ENCODE data around the gene MOB3C. TPM values are rescaled to one million over a fixed set of nuclear protein-coding genes. Genes with fewer than 3 reads are reported as not detected.

Gene MOB3C
- total RNA-seq, 2 experiments from 2014 or later, result 21.0 to 23.8 TPM

DNA sequence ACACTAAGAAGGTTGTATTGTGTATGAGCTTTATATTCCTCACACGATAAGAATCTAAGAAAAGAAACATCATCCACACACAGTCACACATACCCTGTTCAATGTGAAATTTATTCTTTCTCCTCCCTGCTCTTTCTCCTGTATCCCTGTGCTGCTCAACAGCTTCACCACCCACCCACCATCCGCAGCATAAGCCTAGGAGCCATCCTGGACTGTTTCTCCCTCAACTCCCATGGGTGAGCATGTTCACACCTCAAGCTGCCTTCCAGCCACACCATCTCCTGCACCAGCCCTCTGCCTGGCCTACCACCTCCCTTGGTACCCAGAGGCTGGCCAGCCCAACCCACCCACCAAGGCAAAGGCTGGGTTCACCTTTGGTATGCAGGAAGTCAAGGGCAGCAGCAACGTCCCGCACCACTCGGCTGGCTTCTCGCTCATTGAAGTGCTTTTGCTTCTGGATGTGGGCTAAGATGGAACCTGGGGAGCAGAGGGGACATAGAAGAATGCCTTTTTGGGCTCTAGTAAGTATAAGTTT lies 44.9 kb downstream of the MOB3C start:
- no peak for ATAC-seq (ENCODE audit: low read depth)
- H3K4me3 Mint-ChIP-seq, result no peak overlapping the region
- POLR2A ChIA-PET, result interaction anchor here (0.8 kb wide), 1 partner anchor 11 kb away, joined by 3 read pairs; no protein-coding TSS in a partner anchor
- H3K4me1 Mint-ChIP-seq, result peaks cover 1% of the 10 kb centered on the region
- no peak for DNase-seq
- peaks cover 17% of the 10 kb centered on the region for H3K36me3 Mint-ChIP-seq
- no peaks in the 10 kb centered on the region for H3K9me3 Mint-ChIP-seq
- no peak overlapping the region for H3K27ac Mint-ChIP-seq
- H3K27me3 Mint-ChIP-seq, result no peaks in the 10 kb centered on the region

DNA sequence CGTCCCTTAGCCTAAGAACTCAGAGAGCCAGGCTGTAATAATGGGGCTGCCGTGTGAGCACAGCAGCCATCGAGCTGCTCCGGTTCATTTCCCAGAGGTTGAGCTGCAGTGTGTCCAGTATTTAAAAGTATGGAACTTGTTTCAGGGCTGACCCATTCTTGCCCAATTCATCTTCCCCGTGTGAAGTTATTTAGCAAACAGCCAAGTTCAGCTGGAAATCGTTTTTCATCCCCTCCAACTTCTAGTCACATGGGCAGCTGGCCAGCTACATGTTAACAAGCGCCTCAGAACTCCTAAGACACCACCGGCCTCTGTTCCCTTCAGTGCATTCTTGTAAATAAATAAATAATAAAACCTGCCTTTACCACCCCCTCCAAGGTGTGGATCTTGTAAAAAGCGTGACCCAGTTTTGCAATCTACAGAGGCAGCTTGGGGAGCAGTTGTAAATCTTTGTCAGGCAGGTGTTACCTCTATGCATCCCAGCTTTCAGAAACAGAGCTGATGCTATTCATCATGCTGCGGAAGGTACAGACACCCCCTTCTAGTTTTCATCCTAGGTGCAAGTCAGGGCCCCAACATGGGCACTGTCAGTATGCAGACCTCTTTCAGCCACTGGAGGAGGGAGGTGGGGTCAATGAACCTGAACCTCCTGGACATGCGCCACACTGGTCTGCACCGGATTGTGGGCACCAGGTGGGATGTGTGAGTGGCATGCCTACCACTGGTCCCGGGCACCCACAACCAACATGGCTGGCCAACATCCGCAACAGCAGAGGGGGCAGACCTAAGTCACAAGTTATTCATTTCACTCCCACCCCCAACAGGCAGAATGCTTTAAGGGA lies 46.5 kb downstream of the MOB3C start:
- ATAC-seq (ENCODE audit: low read depth) (no peak), DNase-seq (no peak)
- POLR2A ChIA-PET, result interaction anchor here (1.2 kb wide), 1 partner anchor 10 kb away, joined by 3 read pairs; no protein-coding TSS in a partner anchor
- peaks cover 1% of the 10 kb centered on the region for H3K4me1 Mint-ChIP-seq
- no peaks in the 10 kb centered on the region for H3K27me3 Mint-ChIP-seq
- peaks cover 21% of the 10 kb centered on the region for H3K36me3 Mint-ChIP-seq
- no peak overlapping the region for H3K4me3 Mint-ChIP-seq
- H3K9me3 Mint-ChIP-seq, result no peaks in the 10 kb centered on the region
- no peak overlapping the region for H3K27ac Mint-ChIP-seq

DNA sequence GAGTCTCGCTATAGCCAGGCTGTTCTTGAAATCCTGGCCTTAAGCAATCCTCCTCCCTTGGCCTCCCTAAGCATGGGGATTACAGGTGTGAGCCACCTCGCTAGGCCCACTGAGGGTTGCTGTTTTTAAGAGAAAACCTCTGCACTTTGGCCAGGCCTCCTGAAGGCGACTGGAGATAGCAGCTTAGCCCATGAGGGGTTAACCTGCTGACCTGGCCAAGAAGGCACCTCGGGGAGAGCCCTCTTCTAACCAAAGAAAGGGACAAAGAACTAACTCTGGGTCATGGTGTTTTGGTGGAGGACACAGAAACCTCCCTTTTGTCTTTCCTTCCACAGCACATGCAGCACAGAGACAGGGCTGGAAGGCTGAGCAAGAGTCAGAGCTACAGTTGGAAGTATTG lies 47.5 kb downstream of the MOB3C start:
- Mint-ChIP-seq H3K9me3 (no peaks in the 10 kb centered on the region), H3K36me3 (peaks cover 22% of the 10 kb centered on the region), H3K27ac (no peak overlapping the region), H3K4me1 (peaks cover 1% of the 10 kb centered on the region), H3K4me3 (no peak overlapping the region), H3K27me3 (no peaks in the 10 kb centered on the region)
- ATAC-seq (ENCODE audit: low read depth) (no peak), DNase-seq (no peak)
- POLR2A ChIA-PET, result interaction anchor here (1.2 kb wide), 1 partner anchor 11 kb away, joined by 3 read pairs; no protein-coding TSS in a partner anchor

DNA sequence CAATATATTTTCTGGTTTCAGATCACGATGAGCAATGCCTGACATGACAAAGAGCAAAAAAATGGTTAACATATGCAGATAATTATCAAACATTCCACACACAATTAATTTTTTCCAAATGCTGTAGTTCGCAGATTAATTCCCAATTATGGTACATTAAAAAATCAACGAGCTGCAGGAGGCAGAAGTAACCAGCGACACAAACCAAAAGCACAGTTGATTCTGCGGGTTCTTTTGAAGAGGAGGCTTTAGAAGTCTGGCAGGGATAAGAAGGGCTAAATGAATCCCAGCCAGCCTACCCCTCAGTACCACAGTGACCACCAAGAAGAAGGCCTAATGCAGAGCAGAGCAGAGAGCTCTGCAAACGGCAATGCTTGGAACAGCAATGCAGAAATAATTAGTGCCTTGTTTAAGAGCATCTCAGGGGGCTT lies 48.1 kb downstream of the MOB3C start:
- ATAC-seq (ENCODE audit: low read depth) (no peak), DNase-seq (no peak)
- POLR2A ChIA-PET, result no interaction called here
- Mint-ChIP-seq H3K9me3 (no peaks in the 10 kb centered on the region), H3K4me1 (peaks cover 1% of the 10 kb centered on the region), H3K27ac (no peak overlapping the region), H3K36me3 (peaks cover 23% of the 10 kb centered on the region), H3K4me3 (no peak overlapping the region), H3K27me3 (no peaks in the 10 kb centered on the region)

DNA sequence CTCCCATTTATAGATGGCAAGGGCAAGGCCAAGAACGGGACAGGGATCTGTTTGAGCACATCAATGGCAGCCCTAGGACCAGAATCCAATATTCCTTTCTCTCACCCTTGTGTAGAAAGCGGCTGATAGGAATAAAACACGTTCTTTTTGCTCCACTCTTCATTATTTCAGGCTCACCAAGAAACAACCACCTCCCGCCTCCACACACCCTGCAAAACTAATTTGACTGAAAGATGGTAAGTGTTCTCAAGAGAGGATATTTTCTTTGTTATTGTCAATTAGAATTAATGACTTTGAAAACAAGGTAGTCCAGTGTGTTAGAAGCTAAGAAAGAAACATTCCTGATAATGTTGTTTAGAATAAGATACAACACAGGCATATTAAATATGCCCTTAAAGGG lies 53.3 kb downstream of the MOB3C start:
- ATAC-seq (ENCODE audit: low read depth) (no peak), DNase-seq (no peak)
- POLR2A ChIA-PET, result interaction anchor here (0.7 to 0.9 kb wide), 2 partner anchors 39 to 41 kb away, joined by 4 to 5 read pairs; partner anchors contain the start of gene MKNK1
- Mint-ChIP-seq H3K4me1 (no peaks in the 10 kb centered on the region), H3K4me3 (no peak overlapping the region), H3K27me3 (no peaks in the 10 kb centered on the region), H3K9me3 (no peaks in the 10 kb centered on the region), H3K27ac (no peak overlapping the region), H3K36me3 (peaks cover 34% of the 10 kb centered on the region)

DNA sequence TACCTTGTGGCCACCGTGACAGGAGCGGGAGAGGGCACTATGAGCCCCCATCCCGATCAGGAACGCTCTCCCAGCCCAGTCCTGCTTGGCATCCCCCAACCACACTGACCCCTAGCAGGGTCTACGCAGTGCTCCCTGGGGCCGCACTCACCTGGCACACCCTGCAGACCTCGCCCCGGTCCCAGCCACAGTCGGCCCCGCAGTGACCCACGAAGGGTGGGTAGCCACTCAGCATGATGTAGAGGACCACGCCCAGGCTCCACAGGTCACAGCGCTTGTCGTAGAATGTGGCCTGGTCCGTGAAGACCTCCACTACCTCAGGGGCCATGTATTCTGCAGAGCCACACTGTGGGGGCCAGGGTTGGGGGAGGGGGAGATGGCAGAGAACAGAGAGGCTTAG lies 54.1 kb downstream of the MOB3C start:
- POLR2A ChIA-PET, result no interaction called here
- H3K9me3 Mint-ChIP-seq, result no peaks in the 10 kb centered on the region
- H3K36me3 Mint-ChIP-seq, result peaks cover 30% of the 10 kb centered on the region
- ATAC-seq (ENCODE audit: low read depth) (no peak), DNase-seq (no peak)
- no peak overlapping the region for H3K27ac Mint-ChIP-seq
- no peak overlapping the region for H3K4me3 Mint-ChIP-seq
- H3K4me1 Mint-ChIP-seq, result no peaks in the 10 kb centered on the region
- H3K27me3 Mint-ChIP-seq, result no peaks in the 10 kb centered on the region

DNA sequence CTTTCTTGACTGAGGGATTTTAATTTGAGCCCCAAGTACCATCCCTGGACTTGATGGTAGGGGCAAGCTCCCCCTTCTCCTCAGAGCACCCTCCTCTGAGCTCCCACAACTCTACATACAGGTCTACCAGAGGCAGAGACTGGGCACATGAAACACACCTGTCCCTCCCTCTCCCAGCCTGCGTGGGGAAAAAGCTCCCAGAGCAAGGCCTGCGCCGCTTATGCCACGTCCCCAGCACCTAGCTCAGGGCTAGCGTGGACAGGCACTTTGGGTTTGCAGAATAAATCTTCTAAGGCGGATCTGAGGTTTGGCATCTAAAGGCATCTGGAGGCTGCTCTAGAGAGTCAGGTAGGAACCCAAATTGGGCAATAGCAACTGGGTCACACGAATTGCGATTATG lies 57.6 kb downstream of the MOB3C start:
- Mint-ChIP-seq H3K4me1 (peaks cover 4% of the 10 kb centered on the region), H3K36me3 (peaks cover 18% of the 10 kb centered on the region), H3K9me3 (no peaks in the 10 kb centered on the region), H3K4me3 (no peak overlapping the region), H3K27me3 (no peaks in the 10 kb centered on the region), H3K27ac (no peak overlapping the region)
- POLR2A ChIA-PET, result no interaction called here
- ATAC-seq (ENCODE audit: low read depth), result no peak
- no peak for DNase-seq

DNA sequence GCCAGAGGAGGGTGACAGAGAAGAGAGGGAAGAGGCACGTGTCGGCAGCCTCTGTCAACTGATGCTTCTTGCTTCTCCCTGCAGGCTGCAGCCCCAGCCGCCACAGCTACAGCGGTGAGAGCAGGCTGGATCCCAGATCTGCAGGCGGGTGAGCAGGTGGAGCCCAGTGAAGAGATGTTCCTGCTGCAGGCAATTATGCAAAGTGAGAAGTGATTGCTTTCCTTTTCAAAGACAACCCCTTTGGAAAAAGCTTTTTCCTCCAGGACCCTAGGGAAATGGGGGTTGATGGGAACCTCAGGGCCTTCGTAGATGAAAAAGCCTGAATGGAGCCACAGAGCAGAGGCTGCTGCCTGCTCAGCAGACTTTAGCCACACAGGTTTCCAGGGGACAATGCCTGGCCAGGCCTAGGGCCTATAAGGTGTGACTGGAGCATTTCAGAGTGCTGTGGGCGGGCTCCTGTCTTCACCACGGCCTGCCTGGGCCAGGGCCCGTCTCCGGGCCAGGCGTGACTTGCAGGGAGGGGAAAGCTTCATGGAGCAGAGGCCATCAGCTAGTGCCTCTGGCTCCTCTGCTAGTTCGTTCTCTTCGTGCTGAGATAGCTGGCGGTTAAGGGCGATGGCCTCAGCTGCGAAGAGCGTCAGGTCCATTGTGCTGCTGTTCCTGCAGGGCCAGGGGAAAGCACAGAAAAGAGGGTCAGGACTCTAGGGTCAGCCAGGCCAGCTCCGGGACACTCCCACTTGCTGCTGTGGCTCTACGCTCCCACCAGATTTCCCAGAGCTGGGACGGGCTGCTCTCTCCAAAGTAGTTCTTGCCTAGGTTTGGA lies 58.3 kb downstream of the MOB3C start:
- no peaks in the 10 kb centered on the region for H3K9me3 Mint-ChIP-seq
- H3K27ac Mint-ChIP-seq, result no peak overlapping the region
- POLR2A ChIA-PET, result no interaction called here
- H3K4me1 Mint-ChIP-seq, result peaks cover 4% of the 10 kb centered on the region
- H3K27me3 Mint-ChIP-seq, result no peaks in the 10 kb centered on the region
- no peak for DNase-seq
- H3K36me3 Mint-ChIP-seq, result peaks cover 16% of the 10 kb centered on the region
- no peak for ATAC-seq (ENCODE audit: low read depth)
- no peak overlapping the region for H3K4me3 Mint-ChIP-seq

Other genes starting within 250 kb of the MOB3C start
- 1 to 10 TPM; 5.3 to 6.9 TPM for gene FAAH, start 222.5 kb downstream of the MOB3C start, total RNA-seq
- gene DMBX1, start 127.0 kb downstream of the MOB3C start, total RNA-seq, result under 1 TPM in 1 of 2 experiments, not detected in 1; 0.11 TPM
- gene KNCN, start 65.2 kb downstream of the MOB3C start, total RNA-seq, result not detected
- gene MKNK1, start 12.5 kb downstream of the MOB3C start, total RNA-seq, result 10 to 100 TPM; 65.4 to 70.2 TPM
- 10 to 100 TPM; 43.3 to 45.4 TPM for gene ATPAF1, start 51.6 kb upstream of the MOB3C start, total RNA-seq
- not detected for gene TEX38, start 55.0 kb upstream of the MOB3C start, total RNA-seq
- gene EFCAB14, start 102.3 kb upstream of the MOB3C start, total RNA-seq, result 10 to 100 TPM; 77.4 to 84.2 TPM
- not detected for gene CYP4B1, start 182.2 kb upstream of the MOB3C start, total RNA-seq